ENCODE measurements around the gene NPRL2. TPM values are rescaled to one million over a fixed set of nuclear protein-coding genes. Genes with fewer than 3 reads are reported as not detected.

The NPRL2 gene
- total and polyA plus RNA-seq, 2 of the 13 experiments (the other 11 are each of a cell fraction or from before 2014, with no cell fraction given): 30.6 to 51.4 TPM

- TF ChIP-seq, protein P1, sequence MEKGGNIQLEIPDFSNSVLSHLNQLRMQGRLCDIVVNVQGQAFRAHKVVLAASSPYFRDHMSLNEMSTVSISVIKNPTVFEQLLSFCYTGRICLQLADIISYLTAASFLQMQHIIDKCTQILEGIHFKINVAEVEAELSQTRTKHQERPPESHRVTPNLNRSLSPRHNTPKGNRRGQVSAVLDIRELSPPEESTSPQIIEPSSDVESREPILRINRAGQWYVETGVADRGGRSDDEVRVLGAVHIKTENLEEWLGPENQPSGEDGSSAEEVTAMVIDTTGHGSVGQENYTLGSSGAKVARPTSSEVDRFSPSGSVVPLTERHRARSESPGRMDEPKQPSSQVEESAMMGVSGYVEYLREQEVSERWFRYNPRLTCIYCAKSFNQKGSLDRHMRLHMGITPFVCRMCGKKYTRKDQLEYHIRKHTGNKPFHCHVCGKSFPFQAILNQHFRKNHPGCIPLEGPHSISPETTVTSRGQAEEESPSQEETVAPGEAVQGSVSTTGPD (CRISPR knock-in tag; IDR thresholded peaks at IDR 0.05): no peak
- TF ChIP-seq MIXL1 (CRISPR knock-in tag; IDR thresholded peaks at IDR 0.05) (no peak), HMGXB4 (CRISPR knock-in tag; IDR thresholded peaks at IDR 0.05; ENCODE audit: borderline replicate concordance in 1 of 2, low read depth in 1 of 2) (peak; percentile 54 to 79; a peak in 3 of 4 replicates), SKIL (CRISPR knock-in tag; IDR thresholded peaks at IDR 0.05; ENCODE audit: borderline replicate concordance) (no peak), PTBP1 (IDR thresholded peaks at IDR 0.05; ENCODE audit: low read depth, low read length, poor library complexity, severe bottlenecking) (no peak), ZNF543 (CRISPR knock-in tag; IDR thresholded peaks at IDR 0.05) (peak; percentile 68), HIVEP1 (CRISPR knock-in tag; IDR thresholded peaks at IDR 0.05) (no peak; the same call in 1 of the 2 replicates), THAP8 (CRISPR knock-in tag; IDR thresholded peaks at IDR 0.05; ENCODE audit: borderline replicate concordance) (no peak; the same call in 1 of the 2 replicates), KLF13 (CRISPR knock-in tag; IDR thresholded peaks at IDR 0.05) (no peak), ZNF556 (CRISPR knock-in tag; IDR thresholded peaks at IDR 0.05; ENCODE audit: borderline replicate concordance) (peak; percentile 36; the same call in 1 of the 2 replicates), ZNF75D (CRISPR knock-in tag; IDR thresholded peaks at IDR 0.05; ENCODE audit: borderline replicate concordance) (no peak), ZNF766 (CRISPR knock-in tag; IDR thresholded peaks at IDR 0.05; ENCODE audit: borderline replicate concordance) (peak; percentile 70; the same call in 1 of the 2 replicates), ELF3 (CRISPR knock-in tag; IDR thresholded peaks at IDR 0.05) (peak; percentile 92), ARNT2 (CRISPR knock-in tag; IDR thresholded peaks at IDR 0.05; ENCODE audit: low read depth) (peak; percentile 87)
- TF ChIP-seq, protein P2, sequence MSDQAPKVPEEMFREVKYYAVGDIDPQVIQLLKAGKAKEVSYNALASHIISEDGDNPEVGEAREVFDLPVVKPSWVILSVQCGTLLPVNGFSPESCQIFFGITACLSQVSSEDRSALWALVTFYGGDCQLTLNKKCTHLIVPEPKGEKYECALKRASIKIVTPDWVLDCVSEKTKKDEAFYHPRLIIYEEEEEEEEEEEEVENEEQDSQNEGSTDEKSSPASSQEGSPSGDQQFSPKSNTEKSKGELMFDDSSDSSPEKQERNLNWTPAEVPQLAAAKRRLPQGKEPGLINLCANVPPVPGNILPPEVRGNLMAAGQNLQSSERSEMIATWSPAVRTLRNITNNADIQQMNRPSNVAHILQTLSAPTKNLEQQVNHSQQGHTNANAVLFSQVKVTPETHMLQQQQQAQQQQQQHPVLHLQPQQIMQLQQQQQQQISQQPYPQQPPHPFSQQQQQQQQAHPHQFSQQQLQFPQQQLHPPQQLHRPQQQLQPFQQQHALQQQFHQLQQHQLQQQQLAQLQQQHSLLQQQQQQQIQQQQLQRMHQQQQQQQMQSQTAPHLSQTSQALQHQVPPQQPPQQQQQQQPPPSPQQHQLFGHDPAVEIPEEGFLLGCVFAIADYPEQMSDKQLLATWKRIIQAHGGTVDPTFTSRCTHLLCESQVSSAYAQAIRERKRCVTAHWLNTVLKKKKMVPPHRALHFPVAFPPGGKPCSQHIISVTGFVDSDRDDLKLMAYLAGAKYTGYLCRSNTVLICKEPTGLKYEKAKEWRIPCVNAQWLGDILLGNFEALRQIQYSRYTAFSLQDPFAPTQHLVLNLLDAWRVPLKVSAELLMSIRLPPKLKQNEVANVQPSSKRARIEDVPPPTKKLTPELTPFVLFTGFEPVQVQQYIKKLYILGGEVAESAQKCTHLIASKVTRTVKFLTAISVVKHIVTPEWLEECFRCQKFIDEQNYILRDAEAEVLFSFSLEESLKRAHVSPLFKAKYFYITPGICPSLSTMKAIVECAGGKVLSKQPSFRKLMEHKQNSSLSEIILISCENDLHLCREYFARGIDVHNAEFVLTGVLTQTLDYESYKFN (CRISPR knock-in tag; conservative IDR thresholded peaks at IDR 0.05): 0 out of 2 replicates have a peak, but pooled peaks have one; percentile 8
- TF ChIP-seq, protein P3, sequence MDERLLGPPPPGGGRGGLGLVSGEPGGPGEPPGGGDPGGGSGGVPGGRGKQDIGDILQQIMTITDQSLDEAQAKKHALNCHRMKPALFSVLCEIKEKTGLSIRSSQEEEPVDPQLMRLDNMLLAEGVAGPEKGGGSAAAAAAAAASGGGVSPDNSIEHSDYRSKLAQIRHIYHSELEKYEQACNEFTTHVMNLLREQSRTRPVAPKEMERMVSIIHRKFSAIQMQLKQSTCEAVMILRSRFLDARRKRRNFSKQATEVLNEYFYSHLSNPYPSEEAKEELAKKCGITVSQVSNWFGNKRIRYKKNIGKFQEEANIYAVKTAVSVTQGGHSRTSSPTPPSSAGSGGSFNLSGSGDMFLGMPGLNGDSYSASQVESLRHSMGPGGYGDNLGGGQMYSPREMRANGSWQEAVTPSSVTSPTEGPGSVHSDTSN (CRISPR knock-in tag; IDR thresholded peaks at IDR 0.05): no peak
These were observed 8.6 kb upstream of the NPRL2 start, which contains the start of gene TMEM115 (continued) for GRCh38 chr3:50358911-50359759.

Measured in HepG2 (cell line).